GM04504 (cell line): ENCODE measurements around the gene FRMD4B.
"Not testable (repeated sequence)": the region's sequence is repeated elsewhere in the genome, so short reads cannot be mapped to it uniquely, and the experiment has no call there.

Source experiments
- DNase-seq: peaks from one replicate; pipeline ENCODE4 v3.0.0-alpha.2; 2012; ENCODE audit warnings: low read depth

The FRMD4B gene

DNA sequence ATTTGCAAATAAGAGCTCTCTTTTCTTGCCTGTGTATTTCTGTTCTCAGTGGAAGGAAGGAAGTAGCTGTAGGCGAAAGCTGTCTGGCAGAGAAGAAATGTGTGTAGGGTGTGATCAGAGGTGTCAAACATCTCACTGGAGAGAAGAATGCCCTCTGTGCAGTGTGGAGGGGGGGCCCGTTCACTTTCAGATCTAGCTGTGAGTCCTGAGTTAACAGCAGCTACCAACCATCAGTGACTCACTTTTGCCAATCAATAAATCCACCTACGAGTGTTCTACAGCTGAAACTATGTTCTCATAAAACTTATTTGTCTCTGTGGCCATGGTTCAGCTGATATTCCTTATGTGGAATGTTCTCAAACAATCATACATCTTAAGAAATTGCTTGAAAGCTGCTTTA lies 103.7 kb downstream of the FRMD4B start:
- no peak for DNase-seq

DNA sequence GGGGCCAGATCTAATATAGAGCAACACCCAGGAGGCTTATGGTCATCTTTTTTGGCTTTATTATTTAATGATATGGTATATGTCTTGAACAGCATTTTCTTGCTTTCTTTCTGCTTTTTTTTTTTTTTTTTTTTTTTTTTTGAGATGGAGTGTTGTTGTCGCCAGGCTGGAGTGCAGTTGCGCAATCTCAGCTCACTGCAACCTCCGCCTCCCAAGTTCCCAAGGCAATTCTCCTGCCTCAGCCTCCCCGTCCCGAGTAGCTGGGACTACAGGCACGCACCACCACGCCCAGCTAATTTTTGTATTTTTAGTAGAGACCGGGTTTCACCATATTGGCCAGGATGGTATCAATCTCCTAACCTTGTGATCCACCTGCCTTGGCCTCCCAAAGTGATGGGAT lies 108.5 kb downstream of the FRMD4B start:
- not testable (repeated sequence) for DNase-seq

DNA sequence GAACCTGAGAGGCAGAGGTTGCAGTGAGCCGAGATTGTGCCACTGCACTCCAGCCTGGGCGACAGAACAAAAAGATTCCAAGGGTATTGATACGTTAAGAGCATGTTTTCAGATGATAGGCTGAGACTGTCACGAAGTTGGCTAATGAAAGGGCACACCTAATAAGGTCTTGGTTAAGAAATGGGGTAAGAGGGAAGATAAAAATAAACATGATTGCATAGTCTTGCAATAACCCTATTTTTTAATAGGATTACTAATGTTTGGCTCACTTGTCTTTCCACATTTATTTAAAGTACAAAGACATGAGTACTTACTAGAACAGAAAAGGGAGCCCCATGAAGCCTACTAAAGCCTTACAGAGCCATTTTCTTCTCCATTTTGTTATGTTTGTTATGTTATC lies 109.0 kb downstream of the FRMD4B start:
- no peak for DNase-seq

DNA sequence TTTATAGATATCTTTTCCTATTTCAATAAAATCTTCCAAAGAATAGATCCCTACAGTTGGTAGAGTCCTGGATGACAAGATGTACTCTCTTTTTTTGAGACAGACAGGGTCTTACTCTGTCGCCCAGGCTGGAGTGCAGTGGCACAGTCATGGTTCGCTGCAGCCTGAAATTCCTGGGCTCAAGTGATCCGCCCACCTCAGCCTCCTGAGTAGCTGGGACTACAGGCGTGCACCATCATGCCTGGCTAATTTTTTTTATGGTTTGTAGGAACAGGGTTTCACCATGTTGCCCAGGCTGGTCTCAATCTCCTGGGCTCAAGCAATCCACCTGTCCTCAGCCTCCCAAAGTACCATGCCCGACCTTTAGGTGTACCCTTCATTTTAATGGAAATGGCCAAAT lies 109.7 kb downstream of the FRMD4B start:
- DNase-seq = not testable (repeated sequence)

DNA sequence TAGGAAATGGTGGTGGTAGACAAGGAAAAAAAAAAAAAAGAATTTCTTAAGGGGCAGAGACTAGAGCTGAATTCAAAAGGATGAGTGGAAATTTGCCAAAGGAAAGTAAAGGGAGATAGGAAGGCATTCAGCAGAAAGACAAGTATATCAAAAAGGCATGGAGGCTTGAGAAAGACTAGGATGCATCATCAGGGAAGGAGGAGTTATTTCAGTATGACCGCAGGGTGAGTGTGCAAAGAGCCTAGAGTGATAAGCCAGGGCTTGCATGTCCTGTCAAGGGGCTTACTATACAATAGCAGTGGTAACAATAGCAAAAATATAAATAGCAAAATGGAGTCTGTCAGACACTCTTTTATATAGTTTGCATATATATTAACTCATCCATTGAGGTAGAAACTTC lies 112.0 kb downstream of the FRMD4B start:
- no peak for DNase-seq

DNA sequence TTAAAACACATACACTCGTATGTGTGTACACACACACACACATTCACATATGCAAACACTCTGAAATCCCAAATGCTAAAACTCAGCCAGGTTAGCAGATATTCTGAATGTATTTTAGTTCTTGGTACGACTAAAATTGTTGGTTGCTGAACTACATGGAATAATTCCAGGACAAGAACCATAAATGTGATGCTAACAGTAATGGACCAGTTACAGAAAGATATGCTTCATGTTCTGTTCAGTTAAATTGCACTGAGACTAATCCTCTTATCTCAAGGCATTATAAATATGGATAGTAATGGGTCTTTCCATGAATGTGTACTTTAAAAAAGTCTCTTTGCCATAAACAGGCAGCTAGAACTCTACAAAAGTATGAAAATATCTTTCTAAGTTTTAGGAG lies 113.3 kb downstream of the FRMD4B start:
- no peak for DNase-seq

DNA sequence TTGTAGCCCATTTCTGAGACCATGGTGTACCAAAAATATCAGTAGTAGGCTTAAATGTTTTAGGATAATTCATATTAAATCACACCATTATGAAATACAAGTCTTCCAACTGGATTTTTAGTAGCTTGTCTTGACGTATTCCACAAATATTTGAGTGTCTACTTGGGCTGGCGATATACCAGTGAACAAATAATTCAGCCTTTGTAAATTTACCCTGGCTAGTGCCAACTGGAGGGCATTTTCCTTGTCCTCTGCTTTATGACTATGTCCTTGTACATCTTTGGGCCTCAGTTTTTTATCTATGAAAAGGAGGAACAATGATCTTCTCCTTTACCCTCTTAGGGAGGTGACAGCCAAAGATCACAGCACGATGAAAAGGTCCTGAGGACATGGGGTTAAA lies 114.8 kb downstream of the FRMD4B start:
- DNase-seq = no peak

DNA sequence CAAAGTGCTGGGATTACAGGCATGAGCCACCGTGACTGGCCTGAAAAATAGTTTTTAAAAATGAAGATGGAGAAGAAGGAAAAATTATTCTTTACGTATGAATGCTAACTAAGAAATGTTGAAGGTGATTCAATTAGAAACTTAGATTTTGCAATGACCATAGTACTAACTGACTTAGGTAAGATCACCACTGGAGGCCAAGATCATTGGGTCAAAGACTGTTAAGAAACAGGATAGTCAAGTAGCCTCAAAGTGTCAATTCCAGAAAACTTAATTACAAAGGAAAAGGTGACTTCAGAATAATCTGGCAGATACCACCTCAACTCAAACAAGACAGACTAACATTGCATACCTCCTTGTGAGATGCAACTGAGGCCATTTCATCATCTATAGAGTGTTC lies 119.3 kb downstream of the FRMD4B start:
- no peak for DNase-seq

DNA sequence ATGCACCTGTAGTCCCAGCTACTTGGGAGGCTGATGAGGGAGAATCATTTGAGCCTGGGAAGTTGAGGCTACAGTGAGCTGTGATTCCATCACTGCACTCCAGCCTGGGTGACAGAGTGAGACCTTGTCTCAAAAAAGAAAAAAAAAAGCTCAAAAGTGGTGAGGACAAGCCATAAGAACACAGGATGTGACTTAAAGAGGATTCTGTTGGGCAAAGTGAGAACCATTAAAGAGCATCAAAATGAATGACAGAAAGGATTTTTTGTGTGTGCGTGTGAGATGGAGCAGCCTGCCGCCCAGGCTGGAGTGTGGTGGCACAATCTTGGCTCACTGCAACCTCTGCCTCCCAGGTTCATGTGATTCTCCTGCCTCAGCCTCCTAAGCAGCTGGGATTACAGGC lies 119.8 kb downstream of the FRMD4B start:
- not testable (repeated sequence) for DNase-seq

DNA sequence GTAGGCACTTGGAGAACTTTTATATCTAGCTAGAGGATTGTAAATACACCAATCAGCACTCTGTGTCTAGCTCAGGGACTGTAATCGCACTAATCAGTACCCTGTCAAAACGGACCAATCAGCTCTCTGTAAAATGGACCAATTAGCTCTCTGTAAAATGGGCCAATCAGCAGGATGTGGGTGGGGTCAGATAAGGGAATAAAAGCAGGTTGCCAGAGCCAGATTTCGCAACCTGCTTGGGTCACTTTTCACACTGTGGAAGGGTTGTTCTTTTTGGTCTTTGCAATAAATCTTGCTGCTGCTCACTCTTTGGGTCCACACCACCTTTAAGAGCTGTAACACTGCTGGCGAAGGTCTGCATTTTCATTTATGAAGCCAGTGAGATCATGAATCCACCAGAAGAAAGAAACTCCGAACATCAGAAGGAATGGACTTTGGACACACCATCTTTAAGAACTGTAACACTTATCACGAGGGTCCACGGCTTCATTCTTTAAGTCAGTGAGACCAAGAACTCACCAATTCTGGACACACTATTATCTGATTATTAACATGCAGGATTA lies 125.0 kb downstream of the FRMD4B start:
- DNase-seq = not testable (repeated sequence)

DNA sequence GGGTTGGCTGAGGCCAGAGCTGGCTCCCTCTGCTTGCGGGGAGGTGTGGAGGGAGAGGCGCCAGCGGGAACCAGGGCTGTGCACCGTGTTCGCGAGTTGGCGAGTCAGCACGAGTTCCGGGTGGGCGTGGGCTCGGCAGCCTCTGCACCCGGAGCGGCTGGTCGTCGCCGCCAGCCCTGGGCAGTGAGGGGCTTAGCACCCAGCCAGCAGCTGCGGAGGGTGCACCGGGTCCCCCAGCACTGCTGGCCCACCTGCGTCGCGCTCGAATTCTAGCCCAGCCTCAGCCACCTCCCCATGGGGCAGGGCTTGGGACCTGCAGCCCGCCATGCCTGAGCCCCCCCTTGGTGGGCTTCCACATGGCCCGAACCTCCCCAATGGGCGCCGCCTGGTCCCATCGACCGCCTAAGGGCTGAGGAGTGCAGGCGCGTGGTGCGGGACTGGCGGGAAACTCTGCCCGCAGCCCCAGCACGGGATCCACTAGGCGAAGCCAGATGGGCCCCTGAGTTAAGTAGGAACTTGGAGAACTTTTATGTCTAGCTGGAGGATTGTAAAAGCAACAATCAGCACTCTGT lies 125.6 kb downstream of the FRMD4B start:
- DNase-seq = no peak

DNA sequence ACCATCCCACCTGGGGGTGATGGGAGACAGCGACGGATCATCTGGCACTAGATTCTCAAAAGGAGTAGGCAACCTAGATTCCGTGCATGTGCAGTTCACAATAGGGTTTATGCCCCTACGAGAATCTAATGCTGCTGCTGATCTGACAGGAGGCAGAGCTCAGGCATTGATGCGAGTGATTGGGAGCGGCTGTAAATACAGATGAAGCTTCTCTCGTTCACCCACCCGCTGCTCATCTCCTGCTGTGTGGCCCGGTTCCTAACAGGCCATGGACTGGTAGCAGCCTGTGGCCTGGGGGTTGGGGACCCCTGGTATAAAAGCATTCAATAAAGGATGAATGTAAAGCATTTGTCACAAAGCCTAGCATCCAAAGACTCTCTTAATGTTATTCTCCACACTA lies 126.8 kb downstream of the FRMD4B start:
- DNase-seq = no peak

DNA sequence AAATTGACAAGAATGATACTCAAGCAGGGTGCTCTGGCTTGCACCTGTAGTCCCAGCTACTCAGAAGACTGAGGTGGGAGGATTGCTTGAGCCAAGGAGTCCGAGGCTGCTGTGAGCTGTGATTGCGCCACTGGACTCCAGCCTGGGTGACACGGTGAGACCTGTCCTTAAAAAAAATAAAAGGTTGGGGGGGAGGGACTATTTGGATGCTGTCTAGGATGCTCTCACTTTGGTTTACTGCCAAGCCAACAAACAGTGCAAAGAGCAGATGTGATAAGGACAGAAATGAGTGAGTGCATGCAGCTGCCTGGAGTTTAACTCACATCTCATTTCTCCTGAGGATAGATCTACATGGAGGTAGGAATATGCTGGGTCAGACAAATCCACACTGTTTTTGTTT lies 130.0 kb downstream of the FRMD4B start:
- no peak for DNase-seq

DNA sequence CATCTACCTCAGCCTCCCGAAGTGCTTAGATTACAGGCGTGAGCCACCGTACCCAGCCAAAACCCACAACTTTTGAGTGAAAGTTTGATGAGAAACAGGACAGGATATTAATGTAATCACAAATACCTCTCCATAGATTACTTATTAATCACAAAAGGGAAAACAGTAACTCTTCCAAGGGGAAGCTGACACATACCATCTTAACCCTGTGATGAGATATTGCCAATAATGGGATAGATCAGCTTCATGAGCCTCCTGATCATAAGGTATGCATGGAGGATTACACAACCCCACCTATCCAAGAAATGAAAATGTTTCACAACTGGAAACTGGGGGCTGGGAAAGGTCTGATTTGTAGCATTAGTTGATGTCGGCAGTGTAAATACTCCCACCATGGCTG lies 131.5 kb downstream of the FRMD4B start:
- DNase-seq = no peak

DNA sequence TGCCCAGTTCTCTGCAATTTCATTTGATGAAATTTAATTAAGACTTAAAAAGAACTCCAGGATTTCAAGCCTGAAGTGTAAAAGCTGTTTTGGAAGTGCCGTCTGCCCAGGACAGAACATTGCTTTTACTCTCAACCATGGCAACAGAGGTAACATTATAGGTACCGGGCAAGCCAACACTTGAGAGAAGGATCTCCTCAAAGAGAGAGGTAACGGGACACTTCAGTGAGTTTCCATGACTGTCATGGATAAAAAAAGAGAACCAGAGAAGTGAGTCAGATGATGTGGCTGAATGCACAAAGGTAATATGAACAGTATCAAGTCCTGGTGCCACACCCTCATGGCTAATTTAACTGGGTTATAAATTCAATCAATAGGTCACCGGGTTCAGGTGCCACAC lies 133.3 kb downstream of the FRMD4B start:
- DNase-seq = no peak

DNA sequence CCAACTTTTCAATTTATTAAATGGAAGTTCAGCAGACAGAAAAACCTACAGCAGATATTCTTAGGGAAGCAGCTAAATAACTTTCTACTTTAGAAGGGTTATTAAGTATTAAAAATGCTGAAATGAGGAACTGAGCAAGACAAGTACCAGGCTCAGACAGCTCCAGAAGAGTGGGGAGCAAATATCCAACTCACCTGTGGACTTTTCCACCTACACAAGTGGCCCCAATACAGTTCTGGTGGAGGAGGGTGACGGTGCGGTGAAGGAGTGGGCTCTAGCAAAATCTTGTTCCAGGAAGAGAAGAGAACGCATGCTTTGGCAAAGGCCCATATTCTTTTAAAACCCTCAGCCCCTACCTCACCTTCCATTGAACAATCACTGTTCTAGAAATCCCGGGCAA lies 133.7 kb downstream of the FRMD4B start:
- no peak for DNase-seq

DNA sequence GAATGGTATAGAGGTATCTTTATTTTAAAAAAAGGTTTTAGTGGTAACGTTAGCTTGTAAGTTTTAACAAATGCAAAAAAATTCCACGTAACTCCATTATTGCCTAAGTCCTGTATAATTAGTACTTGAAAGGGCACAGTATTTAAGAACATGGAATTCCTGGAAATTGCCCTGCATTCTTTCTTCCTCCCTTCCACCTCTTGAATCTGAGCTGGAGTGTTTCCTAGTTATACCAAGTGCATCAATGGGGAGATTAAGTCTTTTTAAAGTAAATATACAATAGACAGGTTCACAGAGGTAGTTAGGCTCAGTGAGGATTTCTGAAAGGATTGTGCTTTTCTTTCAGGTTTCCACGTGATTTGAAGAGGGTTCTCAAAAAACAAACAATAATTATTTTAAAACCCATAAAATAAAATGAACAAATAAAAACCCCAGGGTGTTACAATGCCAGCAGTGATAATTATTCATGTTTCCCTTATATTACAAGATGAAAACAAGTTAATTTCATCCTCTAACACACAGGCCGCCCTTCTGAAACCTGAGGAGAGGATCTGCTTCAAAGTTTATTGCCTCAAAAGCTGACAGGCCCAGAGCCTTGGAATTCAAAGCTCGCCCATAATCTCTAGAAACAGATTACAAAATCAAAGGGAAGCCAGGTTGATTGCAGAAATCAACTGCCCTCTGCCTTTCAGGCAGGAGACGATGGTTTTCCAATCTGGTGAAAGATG lies 134.6 kb downstream of the FRMD4B start:
- DNase-seq = no peak

DNA sequence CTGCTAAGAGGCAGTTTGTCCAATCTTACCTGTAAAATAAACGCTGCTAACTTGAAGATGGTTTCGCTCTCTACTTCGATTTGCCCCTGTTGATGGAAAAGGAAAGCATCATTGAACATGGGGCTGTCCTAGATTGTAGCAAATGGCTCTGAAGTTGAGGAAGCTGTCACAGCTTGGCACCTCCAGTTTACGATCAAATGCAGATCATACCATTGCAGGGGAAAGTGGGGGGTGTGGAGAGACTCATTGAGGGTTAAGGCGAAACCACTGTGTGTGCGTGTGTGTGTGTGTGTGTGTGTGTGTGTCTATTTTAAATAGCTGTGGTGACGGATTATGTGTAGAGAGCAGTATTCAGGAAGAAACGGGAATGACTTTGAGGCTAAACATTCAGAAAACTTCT lies 135.9 kb downstream of the FRMD4B start:
- no peak for DNase-seq

DNA sequence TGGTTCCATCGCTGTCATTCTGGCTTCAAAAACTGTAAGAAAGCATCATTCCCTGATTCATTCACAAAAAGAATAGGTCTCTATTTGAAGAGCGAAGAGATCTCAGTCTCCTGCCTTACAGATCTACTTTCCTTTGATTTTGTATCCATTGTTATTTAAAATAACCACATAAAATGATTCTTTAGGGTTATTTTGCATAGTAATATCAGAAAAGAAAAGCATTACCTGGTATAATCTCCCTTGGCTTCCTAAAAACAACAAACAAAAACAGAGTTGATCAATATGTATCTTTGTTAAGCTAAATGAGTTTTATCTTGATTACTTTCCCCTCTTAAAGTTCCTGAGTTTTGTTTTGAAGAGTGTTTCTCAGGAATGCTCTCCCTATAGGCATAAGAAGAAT lies 136.9 kb downstream of the FRMD4B start:
- no peak for DNase-seq

DNA sequence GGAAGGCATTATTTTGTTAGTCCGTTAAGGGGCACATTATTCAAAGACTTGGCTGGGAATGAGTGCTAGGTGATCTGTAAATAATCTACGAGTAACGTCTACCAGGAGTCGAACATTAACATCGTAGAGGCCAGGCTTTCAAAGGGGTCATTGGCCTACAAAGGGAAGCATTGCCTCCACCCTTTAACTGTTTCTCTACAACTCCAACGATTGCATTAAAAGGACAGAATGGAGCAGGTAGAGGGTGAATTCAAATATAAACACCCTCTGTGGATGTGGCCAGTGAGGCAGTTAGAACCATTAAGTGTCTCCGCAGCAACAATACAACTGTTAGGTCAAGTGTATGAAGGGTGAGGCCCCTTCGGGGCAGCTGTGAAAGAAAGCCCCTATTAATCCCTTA lies 137.5 kb downstream of the FRMD4B start:
- DNase-seq = no peak

DNA sequence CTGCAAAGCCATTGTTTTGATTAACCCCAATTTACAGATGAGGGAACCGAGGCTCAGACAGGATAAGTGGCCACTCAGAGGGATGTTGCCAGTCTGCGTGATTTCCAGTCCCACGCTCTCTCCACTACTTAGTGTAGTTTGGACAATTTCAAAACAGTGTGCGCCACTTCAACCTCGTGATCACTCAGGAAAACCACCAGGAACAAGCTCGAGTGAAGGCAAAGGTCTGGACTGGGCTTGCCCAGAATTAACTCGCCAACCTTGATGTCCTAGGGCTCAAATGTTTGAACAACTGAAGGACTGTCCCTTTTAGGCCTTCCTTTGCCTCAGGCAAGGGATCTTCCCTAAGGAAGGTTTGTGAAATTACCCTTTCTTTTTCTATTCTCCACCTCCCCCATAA lies 139.3 kb downstream of the FRMD4B start:
- no peak for DNase-seq

DNA sequence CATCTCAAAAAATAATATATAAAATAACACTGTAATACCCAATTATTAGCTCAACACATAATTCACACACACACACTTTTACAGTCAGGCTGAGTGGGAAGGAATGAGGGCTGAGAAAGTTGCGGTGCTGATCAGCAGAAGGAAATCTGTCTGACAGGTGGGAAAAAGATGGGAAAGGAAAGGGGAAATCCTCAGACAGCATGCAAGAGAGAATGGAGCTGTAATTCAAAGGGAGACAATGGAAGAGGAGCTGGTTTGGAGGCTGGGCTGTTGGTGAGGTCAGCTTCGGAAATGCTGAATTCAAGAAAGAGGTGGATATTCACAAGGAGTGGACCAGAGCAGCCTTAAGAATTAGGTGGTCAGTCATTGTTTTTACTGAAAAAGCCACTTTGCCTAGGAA lies 141.8 kb downstream of the FRMD4B start:
- no peak for DNase-seq

DNA sequence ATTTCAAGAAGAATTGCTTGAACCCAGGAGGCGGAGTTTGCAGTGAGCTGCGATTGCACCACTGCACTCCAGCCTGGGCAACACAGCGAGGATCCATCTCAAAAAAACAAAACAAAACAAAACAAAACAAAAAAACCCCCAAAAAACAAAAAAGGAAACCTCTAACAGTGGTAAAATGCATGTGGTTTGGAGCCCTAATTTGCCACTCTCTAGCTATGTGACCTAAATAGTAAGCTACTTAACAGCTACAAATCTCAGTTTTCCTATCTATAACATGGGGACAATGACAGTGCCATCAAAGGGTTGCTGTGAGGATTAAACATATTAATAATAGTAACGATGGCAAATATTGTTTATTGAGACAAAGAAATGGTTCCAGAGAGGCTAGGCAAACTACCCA lies 144.1 kb downstream of the FRMD4B start:
- no peak for DNase-seq
